RWPE1 (cell line): ENCODE data around the gene SCNN1B.

ENCODE experiments used
- CTCF ChIA-PET: fragments of 350-600 bp; sonication (Branson Sonifier 250); formaldehyde crosslinking; extraction: SDS; loops from one replicate; lab custom pipeline; 2021; lab: Yijun Ruan, JAX
- POLR2A ChIA-PET: fragments of 400-600 bp; formaldehyde crosslinking; extraction: SDS; loops from one replicate; lab custom pipeline; 2020; ENCODE audit warnings: antibody characterized with exemption; ENCODE audit not compliant: low non-redundant PET; lab: Yijun Ruan, JAX
- DNase-seq: peaks from one replicate; pipeline ENCODE4 v3.0.0; 2012; ENCODE audit warnings: low spot score
- H3K27ac ChIP-seq: fragments of 450-650 bp; 2 replicates; pipeline ENCODE4 v1.5.1; 2017
- CTCF ChIP-seq: fragments of 450-650 bp; conservative IDR thresholded peaks from 2 replicates; pipeline ENCODE4 v1.5.1; 2017; ENCODE audit warnings: low read depth, mild to moderate bottlenecking

Gene SCNN1B

GRCh38 chr16:23327836-23328235, 25.7 kb downstream of the SCNN1B start:
- ChIA-PET CTCF (no interaction called here), POLR2A (no interaction called here)
- TF ChIP-seq CTCF = no peak
- no peak overlapping the region for H3K27ac ChIP-seq
- no peak for DNase-seq

GRCh38 chr16:23330161-23330560, 28.1 kb downstream of the SCNN1B start:
- POLR2A ChIA-PET = no interaction called here
- H3K27ac ChIP-seq = no peak overlapping the region
- DNase-seq = no peak
- TF ChIP-seq CTCF = no peak
- CTCF ChIA-PET = interaction anchor here (1.1 kb wide), 1 partner anchor 10 kb away, joined by 3 read pairs; no protein-coding TSS in a partner anchor

GRCh38 chr16:23330583-23331249, 28.6 kb downstream of the SCNN1B start:
- no peak overlapping the region for H3K27ac ChIP-seq
- ChIA-PET POLR2A (no interaction called here), CTCF (interaction anchor here (0.6 to 1.1 kb wide), 4 partner anchors 9 to 196 kb away, joined by 3 read pairs; no protein-coding TSS in a partner anchor)
- DNase-seq = no peak
- TF ChIP-seq CTCF = no peak

- CTCF ChIA-PET = no interaction called here
- DNase-seq = no peak
- H3K27ac ChIP-seq = no peak overlapping the region
- POLR2A ChIA-PET = no interaction called here
- TF ChIP-seq CTCF = no peak
These were observed 31.0 kb downstream of the SCNN1B start for GRCh38 chr16:23333034-23333579.

- CTCF ChIA-PET = interaction anchor here (0.6 kb wide), 1 partner anchor 144 kb away, joined by 3 read pairs; no protein-coding TSS in a partner anchor
- no peak overlapping the region for H3K27ac ChIP-seq
- POLR2A ChIA-PET = no interaction called here
- no peak for TF ChIP-seq CTCF
- DNase-seq = no peak
These were observed 31.8 kb downstream of the SCNN1B start for GRCh38 chr16:23333831-23334456.

- POLR2A ChIA-PET = no interaction called here
- DNase-seq = no peak
- CTCF ChIA-PET = interaction anchor here (0.6 kb wide), 1 partner anchor 145 kb away, joined by 3 read pairs; no protein-coding TSS in a partner anchor
- H3K27ac ChIP-seq = no peak overlapping the region
- no peak for TF ChIP-seq CTCF
These were observed 32.4 kb downstream of the SCNN1B start for GRCh38 chr16:23334457-23334853.
